CD4-positive, alpha-beta T cell treated with Interleukin-15 for 4 hours (primary cell): ENCODE measurements around the gene GPD2.
"Not testable (repeated sequence)": the region's sequence is repeated elsewhere in the genome, so short reads cannot be mapped to it uniquely, and the experiment has no call there.

Experiments used
- DNase-seq: peaks from one replicate; pipeline ENCODE4 v3.0.0-alpha.2; 2020; ENCODE audit warnings: low spot score

GPD2 gene

DNA sequence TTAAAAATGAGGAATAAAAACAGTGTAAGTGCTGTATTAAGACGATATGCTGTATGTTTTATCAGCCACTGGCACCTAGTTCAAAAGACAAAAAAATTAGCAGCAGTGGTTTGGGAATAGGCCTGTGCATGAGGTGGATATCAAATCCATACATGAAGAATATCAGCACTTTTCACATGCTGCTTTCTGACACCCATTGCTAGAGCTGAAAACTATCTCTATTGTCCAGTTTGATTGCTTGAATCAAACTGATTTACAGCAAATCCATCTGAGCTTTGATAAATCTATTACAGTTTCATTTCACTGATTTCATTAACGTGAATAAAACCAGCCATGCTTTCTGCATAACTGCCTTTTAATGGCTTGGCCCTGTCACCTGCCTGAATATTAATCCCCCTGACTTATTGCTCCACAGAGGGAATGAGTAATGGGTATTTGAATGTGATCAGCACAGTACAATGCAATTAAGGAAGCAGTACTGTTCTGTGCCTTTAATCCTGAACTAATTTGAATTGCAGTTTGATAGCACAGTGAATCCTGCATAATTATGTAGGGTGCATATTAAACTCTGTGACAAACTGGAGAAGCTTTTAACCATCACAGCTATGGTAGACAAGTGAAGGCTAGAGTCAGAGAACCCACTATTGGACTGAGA lies 154.0 kb downstream of the GPD2 start:
- DNase-seq, result no peak

DNA sequence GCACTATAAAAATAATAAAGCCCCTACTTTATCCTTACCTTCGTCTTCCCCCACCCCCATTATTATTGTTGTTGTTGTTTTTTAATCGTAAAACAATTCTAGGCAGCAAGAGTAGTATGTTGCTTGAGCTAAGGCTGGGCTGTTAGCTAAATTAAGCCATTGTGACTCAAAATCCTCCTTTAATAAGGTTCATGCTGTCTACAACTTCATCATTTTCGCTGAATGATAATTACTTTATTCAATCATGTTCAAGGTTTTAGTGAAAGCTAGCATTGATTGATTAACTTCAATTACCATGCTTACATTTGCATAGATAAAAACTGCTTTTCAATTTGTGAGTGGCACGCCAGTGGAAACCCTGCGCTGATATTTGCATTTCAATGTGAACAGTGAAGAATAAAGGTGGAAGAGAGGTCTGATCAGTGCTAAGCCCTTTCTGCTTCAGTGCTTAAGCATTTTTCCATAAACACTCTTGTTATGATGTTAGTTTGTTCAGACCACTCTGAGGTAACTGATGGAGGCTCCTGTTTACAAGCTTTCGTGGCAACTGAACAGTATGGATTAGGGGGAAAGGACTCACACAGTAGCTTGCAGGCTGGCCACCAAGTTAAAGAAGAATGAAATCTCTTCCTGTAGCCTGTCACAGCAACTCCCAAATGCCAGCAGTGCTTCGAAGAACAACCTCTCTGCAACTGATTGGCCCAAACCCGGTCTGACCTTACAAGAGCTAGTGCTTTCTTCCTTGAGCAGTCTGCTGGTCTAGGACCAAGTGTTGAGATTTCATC lies 156.8 kb downstream of the GPD2 start:
- no peak for DNase-seq

DNA sequence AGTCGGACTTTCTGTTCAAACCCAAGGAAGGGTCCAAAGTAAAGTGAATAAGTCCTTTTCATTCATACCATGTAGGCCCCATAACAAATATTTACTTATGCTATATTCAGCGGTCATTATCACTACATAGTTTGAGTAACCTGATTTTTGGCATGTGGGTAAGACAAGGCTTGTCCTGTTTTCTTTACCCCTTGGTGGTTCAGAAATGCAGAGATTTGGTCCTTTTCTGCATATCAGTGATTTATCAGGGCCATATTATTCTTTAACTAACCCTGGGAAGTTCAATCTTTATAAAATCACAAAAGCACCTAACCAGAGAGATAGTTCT lies 157.4 kb downstream of the GPD2 start:
- no peak for DNase-seq

DNA sequence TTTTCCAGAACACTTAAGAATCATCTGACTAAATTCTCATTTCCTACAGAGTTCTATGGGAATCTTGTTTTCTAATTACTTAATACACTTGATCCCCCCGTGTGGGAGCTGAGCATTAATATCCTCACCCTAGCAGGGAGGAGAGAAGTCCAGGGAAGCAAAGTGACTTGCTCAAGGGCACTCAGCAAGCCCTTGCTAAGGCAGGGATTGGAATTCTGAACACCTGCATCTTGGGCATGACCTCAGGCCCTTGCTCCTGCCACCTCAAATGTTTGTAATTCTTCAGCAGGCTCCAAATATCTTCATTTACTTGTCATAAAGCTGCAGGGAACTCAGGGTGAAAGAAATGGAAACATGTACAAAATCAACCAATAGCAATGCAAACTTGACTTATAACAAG lies 162.4 kb downstream of the GPD2 start:
- no peak for DNase-seq

DNA sequence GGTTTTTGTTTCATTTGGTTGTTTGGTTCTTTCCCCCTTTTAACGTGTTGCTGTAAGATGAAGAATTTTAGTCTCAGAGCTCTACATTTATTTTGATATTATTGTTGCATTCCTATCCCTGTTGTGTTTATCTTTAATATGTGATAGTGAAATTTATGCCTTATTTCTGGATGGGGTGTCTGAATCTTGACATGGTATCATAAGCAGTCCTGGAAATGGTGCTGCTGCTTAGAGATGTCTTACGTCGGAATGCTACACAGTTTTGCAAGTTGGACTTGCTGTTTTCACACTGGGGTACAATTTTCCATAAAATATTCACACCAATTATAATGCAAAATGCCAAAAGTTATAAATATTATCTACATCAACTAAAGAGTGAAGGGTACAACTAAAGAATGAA lies 164.0 kb downstream of the GPD2 start:
- no peak for DNase-seq

DNA sequence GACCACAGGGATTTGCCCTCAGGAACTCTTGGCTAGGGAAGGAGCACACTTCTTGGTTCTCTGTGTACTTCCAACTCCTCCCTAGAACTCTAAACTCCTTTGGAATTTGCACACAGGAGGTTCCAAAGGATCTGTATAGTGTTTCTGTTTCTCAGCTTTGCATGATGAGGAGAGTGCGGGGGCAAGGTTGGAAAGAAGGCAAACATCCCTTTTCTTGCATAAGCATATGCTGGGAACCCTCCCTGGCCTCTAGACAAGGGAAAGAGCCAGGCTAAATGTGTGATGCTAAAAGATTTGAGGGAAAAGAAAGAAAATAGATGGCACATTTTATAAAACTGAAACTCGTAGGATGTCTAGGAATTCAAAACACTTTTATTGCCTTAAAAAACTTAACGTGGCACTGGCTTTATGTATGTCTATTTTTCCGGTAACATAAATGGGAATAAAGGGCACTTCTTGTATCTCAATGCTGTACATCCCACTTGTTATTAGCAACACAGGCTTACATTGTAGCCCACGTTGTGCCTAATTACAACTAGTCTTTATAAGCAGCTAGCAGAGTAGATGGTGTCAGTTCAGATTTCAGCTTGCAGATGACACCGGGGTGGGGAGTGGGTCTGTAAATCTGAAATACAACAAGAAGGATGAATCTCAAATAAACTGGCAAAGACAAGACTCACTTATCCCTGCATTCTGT lies 165.8 kb downstream of the GPD2 start:
- no peak for DNase-seq

DNA sequence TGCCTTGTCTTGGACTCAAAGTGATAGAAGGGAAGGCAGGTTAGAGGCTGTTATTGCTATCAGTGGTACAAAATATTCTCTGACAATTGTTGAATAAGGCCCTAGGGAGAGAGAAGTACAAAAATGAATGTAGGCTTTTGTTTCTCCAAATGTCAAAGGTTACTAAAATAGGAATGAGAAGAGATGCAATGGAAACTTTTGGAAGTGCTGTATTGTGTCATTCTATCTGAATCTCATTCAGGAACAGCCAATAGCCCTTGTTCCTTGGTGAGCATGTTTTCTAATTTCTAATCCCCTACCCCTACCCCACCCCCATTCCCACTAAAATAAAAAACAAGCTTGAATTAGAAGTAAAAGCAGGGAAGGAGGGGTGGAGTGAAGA lies 166.4 kb downstream of the GPD2 start:
- DNase-seq, result no peak

DNA sequence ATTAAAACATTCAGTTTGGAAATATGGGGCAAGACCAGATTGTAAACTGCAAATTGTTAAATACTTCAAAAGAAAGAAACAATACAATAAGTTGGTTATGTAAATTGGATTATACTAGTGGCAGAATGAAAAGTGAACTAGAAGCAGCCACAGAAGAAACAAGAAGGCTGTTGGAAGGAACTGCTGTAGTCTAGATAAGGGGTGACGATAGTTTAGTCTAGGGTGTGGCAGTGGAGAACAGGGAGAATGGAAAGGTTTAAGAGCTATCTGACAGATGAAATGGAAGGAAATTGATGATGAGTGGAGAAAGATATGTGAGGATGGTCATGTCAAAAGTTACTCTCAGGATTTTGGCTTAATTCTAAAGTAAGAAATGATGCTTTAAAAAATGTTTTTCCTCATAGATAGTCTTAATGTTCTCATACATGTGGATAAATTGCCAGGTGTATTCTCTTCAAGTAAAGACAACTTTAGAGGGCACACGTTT lies 179.7 kb downstream of the GPD2 start:
- DNase-seq, result no peak

DNA sequence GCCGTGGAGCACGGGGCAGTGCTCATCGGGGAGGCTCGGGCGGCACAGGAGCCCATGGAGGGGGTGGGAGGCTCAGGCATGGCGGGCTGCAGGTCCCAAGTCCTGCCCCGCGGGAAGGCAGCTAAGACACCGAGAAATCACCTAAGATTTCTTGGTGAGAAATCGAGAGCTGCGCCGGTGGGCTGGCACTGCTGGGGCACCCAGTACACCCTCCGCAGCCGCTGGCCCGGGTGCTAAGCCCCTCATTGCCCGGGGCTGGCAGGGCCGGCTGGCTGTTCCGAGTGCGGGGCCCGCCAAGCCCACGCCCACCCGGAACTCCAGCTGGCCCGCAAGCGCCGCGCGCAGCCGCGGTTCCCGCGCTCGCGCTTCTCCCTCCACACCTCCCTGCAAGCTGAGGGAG lies 181.9 kb downstream of the GPD2 start:
- not testable (repeated sequence) for DNase-seq

DNA sequence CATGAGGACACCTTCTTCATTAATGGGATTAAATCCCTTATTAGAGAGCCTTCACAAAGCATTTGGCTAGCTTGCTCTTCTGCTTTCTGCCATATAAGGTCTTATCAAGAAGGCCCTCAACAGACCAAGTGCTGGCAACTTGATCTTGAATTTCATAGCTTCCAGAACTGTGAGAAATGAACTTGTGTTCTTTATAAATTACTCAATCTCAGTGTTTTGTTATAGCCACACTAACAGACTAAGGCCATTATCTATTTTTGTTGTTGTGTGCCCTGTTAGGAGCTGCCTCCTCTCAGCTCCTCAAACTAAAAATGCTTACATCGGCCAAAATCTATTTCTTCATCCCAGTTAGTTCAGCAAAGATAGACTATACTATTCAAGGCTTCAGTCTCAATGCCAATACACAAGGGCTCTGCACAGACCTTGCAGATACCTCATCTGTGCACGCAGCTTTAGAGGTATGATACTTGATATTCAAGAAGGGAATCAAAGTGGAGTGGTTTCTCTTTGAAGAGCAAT lies 182.9 kb downstream of the GPD2 start:
- no peak for DNase-seq

DNA sequence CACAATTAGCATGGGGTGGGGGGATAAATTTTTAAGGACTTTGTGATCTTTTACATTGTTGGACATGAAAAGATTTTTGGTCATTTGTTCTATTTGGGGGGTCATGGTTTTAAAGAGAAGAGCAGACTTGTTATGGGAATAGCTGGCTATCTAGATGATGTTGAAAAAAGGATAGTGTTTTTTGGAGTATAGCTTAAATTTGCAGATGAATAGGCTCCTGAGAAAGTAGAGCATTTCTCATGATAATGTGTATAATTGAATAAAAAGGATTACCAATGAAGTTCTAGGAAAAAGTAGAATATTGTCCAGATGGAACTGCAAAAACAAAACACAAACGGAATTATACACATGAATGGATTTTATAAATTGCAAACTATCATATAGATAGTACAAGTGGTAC lies 186.3 kb downstream of the GPD2 start:
- no peak for DNase-seq

DNA sequence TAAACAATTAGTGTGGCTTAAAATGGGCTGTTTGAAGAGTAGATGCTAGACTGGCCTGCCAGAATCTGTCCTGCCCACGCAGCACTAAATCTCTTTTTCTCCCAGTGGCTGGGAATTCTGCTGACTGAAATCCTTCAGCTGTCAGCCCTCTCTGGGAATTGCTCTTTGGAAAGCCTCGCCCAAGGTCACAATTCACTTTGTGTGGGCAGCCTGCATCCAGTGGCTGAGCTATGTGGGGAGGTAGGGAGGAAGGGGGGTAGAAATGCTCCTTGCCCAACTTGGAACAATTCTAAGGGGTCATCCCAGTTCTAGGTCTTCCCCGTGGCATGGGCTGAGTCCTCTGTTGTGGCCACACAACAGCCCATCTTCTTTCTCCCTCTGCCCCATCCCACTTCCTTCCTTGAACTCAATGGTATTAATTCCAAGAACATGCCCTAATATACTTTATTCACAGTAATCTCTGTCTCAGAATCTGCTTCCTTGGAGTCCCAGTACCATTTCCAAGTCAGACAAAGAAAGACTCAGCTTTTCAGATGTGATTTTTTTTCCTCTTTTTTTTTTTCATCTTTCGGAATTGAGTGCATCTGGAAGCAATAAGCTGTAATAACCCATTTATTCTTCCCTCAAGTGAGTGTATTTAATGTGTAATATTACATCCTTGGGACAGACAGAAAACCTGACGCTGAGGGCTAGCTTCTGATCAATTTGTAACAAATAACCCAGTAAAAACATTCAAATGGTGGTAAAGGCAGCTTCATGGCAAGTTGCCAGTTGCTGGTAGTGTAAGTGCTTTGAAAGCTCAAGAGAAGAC lies 189.4 kb downstream of the GPD2 start:
- no peak for DNase-seq

DNA sequence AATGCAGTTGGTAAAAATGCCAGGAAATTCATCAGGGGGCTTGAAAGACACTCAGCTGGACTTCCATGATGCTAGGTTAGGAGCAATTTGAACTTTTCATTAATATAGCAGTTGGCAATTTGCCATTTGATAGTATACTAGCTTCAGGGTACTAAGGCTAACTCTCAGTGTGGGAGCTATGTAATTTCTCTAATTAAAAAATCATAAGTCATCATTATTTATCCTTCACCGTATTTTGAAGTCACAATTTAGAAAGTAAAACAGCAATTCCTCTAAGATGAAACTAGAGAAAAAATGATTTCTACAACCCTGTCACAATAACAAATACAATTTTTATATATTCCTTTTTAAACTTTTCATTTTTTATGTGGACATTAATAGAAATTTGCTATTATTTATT lies 190.8 kb downstream of the GPD2 start:
- no peak for DNase-seq

DNA sequence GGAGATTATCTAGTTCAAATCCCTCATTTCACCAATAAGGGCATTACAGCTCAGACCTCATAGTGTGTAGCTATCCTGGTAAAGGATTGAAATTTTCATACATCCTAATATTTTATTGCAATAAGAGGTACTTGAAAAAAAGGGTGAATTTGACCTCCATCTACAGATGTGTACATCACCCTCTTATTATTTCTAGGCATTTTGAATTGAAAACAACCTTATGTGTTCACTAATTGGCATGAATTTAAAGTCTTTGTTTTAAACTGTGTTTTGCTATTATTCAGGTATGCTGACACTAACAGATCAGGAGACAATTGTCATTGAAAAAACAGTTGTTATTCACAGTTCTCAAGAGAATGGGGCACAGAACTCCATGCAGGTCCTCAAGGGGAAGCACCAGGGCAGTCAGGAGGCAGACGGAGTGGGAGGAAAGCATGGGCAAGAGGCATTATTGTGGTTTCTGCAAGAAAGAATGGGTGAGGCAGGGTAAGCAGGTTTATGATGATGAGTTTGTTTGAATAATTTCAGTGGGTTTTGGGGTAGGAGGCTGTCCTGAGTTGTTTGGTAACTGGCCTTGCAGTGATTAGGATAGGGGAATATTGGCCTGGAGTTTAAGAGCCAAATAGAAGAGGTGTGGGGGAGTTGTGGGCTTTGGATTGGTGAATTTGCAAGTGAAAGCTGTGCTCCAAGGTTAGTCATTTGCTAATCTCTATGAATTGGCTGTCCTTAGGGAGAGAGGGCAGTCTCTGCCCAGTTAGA lies 194.6 kb downstream of the GPD2 start:
- DNase-seq, result no peak

DNA sequence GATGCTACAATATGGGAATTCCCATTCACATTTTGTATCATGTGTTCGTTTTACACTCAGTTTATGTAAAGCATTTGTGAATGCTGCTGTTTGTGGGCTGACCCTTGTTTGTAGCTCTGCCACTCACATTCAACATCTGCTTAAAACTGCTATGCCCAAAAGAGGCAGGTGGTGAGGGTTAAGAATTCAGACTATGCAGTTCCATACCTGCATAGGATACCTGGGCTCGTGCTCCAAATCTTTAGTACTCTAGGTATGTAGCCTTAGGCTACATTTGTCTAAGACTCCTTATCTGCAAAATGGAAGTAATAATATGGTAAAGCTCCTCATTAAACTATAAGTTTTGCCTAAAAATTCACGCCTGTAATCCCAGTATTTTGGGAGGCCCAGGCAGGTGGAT lies 199.5 kb downstream of the GPD2 start:
- no peak for DNase-seq
